ENCODE measurements around the gene ACOXL. TPM values are rescaled to one million over a fixed set of nuclear protein-coding genes. Genes with fewer than 3 reads are reported as not detected.

ACOXL gene
- total and polyA plus RNA-seq, 10 of the 15 experiments (the other 5 are each of a cell fraction or from before 2014, with no cell fraction given) = 0.05 to 1.3 (median 0.71) TPM

DNA sequence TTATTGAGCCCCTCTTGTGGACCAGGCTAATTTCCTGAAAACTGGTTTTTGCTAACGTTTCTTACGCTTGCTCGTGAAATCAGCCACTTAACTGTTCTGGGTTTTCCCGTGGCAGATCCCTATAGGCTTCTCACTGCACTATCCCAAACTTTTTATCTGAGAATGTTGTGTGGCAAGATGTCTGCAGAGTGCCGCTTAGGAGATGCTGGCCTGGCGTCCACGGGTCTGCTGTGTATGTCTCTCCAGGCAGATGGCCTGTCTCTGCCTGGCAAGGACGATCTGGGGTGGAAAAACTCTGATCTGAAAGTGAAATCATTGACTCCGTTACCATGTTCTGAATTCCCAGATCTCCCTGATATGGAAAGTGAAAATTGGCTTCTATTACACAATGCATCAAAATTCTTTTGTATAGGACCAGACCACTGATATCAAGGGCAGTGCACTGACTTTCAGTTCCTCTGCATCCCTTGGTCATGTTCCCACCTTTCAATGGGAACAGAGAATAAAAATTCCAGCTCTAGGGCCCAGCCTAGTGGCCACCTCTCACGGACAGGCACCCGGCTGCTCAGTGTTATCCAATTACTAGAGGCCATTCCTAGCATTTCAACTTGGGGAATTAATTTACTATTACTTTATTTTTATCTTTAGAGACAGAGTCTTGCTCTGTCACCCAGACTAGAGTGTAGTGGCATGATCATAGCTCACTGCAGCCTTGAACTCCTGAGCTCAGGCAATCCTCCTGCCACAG lies 154.6 kb downstream of the ACOXL start (continued):
- TF ChIP-seq, protein P1, sequence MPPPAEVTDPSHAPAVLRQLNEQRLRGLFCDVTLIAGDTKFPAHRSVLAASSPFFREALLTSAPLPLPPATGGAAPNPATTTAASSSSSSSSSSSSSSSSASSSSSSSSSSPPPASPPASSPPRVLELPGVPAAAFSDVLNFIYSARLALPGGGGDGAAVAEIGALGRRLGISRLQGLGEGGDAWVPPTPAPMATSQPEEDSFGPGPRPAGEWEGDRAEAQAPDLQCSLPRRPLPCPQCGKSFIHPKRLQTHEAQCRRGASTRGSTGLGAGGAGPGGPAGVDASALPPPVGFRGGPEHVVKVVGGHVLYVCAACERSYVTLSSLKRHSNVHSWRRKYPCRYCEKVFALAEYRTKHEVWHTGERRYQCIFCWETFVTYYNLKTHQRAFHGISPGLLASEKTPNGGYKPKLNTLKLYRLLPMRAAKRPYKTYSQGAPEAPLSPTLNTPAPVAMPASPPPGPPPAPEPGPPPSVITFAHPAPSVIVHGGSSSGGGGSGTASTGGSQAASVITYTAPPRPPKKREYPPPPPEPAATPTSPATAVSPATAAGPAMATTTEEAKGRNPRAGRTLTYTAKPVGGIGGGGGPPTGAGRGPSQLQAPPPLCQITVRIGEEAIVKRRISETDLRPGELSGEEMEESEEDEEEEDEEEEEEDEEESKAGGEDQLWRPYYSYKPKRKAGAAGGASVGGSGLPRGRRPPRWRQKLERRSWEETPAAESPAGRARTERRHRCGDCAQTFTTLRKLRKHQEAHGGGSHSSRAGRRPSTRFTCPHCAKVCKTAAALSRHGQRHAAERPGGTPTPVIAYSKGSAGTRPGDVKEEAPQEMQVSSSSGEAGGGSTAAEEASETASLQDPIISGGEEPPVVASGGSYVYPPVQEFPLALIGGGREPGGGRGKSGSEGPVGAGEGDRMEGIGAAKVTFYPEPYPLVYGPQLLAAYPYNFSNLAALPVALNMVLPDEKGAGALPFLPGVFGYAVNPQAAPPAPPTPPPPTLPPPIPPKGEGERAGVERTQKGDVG (CRISPR knock-in tag; IDR thresholded peaks at IDR 0.05) = no peak
- TF ChIP-seq POLR2AphosphoS2 (IDR thresholded peaks at IDR 0.05; ENCODE audit: low read depth, low read length) = no peak
- TF ChIP-seq, protein P2, sequence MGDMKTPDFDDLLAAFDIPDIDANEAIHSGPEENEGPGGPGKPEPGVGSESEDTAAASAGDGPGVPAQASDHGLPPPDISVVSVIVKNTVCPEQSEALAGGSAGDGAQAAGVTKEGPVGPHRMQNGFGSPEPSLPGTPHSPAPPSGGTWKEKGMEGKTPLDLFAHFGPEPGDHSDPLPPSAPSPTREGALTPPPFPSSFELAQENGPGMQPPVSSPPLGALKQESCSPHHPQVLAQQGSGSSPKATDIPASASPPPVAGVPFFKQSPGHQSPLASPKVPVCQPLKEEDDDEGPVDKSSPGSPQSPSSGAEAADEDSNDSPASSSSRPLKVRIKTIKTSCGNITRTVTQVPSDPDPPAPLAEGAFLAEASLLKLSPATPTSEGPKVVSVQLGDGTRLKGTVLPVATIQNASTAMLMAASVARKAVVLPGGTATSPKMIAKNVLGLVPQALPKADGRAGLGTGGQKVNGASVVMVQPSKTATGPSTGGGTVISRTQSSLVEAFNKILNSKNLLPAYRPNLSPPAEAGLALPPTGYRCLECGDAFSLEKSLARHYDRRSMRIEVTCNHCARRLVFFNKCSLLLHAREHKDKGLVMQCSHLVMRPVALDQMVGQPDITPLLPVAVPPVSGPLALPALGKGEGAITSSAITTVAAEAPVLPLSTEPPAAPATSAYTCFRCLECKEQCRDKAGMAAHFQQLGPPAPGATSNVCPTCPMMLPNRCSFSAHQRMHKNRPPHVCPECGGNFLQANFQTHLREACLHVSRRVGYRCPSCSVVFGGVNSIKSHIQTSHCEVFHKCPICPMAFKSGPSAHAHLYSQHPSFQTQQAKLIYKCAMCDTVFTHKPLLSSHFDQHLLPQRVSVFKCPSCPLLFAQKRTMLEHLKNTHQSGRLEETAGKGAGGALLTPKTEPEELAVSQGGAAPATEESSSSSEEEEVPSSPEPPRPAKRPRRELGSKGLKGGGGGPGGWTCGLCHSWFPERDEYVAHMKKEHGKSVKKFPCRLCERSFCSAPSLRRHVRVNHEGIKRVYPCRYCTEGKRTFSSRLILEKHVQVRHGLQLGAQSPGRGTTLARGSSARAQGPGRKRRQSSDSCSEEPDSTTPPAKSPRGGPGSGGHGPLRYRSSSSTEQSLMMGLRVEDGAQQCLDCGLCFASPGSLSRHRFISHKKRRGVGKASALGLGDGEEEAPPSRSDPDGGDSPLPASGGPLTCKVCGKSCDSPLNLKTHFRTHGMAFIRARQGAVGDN (IDR thresholded peaks at IDR 0.05) = no peak
- TF ChIP-seq, protein P3, sequence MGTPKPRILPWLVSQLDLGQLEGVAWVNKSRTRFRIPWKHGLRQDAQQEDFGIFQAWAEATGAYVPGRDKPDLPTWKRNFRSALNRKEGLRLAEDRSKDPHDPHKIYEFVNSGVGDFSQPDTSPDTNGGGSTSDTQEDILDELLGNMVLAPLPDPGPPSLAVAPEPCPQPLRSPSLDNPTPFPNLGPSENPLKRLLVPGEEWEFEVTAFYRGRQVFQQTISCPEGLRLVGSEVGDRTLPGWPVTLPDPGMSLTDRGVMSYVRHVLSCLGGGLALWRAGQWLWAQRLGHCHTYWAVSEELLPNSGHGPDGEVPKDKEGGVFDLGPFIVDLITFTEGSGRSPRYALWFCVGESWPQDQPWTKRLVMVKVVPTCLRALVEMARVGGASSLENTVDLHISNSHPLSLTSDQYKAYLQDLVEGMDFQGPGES (IDR thresholded peaks at IDR 0.05) = no peak
- TF ChIP-seq, protein P4, sequence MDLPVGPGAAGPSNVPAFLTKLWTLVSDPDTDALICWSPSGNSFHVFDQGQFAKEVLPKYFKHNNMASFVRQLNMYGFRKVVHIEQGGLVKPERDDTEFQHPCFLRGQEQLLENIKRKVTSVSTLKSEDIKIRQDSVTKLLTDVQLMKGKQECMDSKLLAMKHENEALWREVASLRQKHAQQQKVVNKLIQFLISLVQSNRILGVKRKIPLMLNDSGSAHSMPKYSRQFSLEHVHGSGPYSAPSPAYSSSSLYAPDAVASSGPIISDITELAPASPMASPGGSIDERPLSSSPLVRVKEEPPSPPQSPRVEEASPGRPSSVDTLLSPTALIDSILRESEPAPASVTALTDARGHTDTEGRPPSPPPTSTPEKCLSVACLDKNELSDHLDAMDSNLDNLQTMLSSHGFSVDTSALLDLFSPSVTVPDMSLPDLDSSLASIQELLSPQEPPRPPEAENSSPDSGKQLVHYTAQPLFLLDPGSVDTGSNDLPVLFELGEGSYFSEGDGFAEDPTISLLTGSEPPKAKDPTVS (IDR thresholded peaks at IDR 0.05; ENCODE audit: low read depth, low read length) = no peak

Data from GM12878 (cell line).